CD14-positive monocyte (primary cell): Measurements from ENCODE around the gene MLLT3. TPM values are rescaled to one million over a fixed set of nuclear protein-coding genes. Genes with fewer than 3 reads are reported as not detected.

Source experiments
- DNase-seq, 3 donors: peaks; one replicate each; pipeline ENCODE4 v3.0.0-alpha.2; 2011 to 2022
- H2AFZ ChIP-seq: 2 replicates; pipeline ENCODE4 v1.6.0; 2012; ENCODE audit warnings: mild to moderate bottlenecking, low read depth, low read length, inconsistent platforms; ENCODE audit not compliant: insufficient read depth, poor library complexity, severe bottlenecking
- H3K27ac ChIP-seq, 2 donors: 1 replicate in 1 of 2; 2 replicates in 1 of 2; pipeline ENCODE4 v1.5.1; 2012 to 2013; ENCODE audit warnings: low read length in 2 of 2, control low read depth in 1 of 2, inconsistent platforms in 1 of 2, low read depth in 1 of 2, mild to moderate bottlenecking in 1 of 2
- H3K27me3 ChIP-seq, 2 donors: one replicate each; pipeline versions ENCODE4 v1.6.0 to v1.6.1; 2011 to 2013; ENCODE audit warnings: low read length in 2 of 2; ENCODE audit not compliant: control insufficient read depth in 2 of 2, insufficient read depth in 2 of 2
- H3K36me3 ChIP-seq, 2 donors: replicated peaks in 1 of 2; 1 replicate in 1 of 2; 2 replicates in 1 of 2; pipeline versions ENCODE4 v1.5.1 to v1.6.1; 2012 to 2013; ENCODE audit warnings: low read length in 2 of 2, control low read depth in 1 of 2, inconsistent platforms in 1 of 2, mild to moderate bottlenecking in 1 of 2; ENCODE audit not compliant: insufficient read depth in 2 of 2, control insufficient read depth in 1 of 2
- H3K4me1 ChIP-seq, 2 donors: 1 replicate in 1 of 2; 2 replicates in 1 of 2; pipeline versions ENCODE4 v1.5.1 to v1.6.1; 2012 to 2013; ENCODE audit warnings: low read length in 2 of 2, control low read depth in 1 of 2, inconsistent platforms in 1 of 2, mild to moderate bottlenecking in 1 of 2, moderate library complexity in 1 of 2; ENCODE audit not compliant: insufficient read depth in 2 of 2, control insufficient read depth in 1 of 2
- H3K4me2 ChIP-seq: replicated peaks from 2 replicates; pipeline ENCODE3; 2012; ENCODE audit warnings: low read length, moderate library complexity, mild to moderate bottlenecking; ENCODE audit not compliant: poor library complexity, severe bottlenecking; ENCODE audit errors: extremely low read depth
- H3K4me3 ChIP-seq, 3 experiments: fragments of 200-600 bp in 1 of 3; sonication (generic) in 1 of 3; replicated peaks in 1 of 3; 1 replicate in 2 of 3; 2 replicates in 1 of 3; pipeline ENCODE4 v1.5.1; 2011 to 2013; ENCODE audit warnings: low read length in 3 of 3, mild to moderate bottlenecking in 3 of 3, control low read depth in 2 of 3, low read depth in 2 of 3, inconsistent platforms in 1 of 3, moderate library complexity in 1 of 3
- H3K79me2 ChIP-seq: 2 replicates; pipeline ENCODE4 v1.6.0; 2012; ENCODE audit warnings: mild to moderate bottlenecking, control low read depth, inconsistent platforms, low read length, moderate library complexity; ENCODE audit not compliant: insufficient read depth
- H3K9ac ChIP-seq: 2 replicates; pipeline ENCODE4 v1.6.0; 2017; ENCODE audit warnings: low read length, mild to moderate bottlenecking; ENCODE audit not compliant: insufficient read depth, poor library complexity, severe bottlenecking
- H3K9me3 ChIP-seq, 2 donors: replicated peaks in 1 of 2; 1 replicate in 1 of 2; 2 replicates in 1 of 2; pipeline versions ENCODE4 v1.5.1 to v1.6.1; 2012 to 2013; ENCODE audit warnings: low read length in 2 of 2, control low read depth in 1 of 2; ENCODE audit not compliant: control insufficient read depth in 1 of 2, insufficient read depth in 1 of 2
- H4K20me1 ChIP-seq: 2 replicates; pipeline ENCODE4 v1.6.0; 2012; ENCODE audit warnings: mild to moderate bottlenecking, low read length, control low read depth, moderate library complexity; ENCODE audit not compliant: insufficient read depth
- H3K27ac Mint-ChIP-seq, 7 donors: one replicate each; pipeline ENCODE4 v1.8.0; 2020; ENCODE audit warnings: mild to moderate bottlenecking in 7 of 7, mixed read lengths in 7 of 7, moderate library complexity in 6 of 7, inconsistent platforms in 2 of 7
- H3K27me3 Mint-ChIP-seq, 3 donors: one replicate each; pipeline ENCODE4 v1.8.0; 2021 to 2022; ENCODE audit warnings: low read depth in 3 of 3, mild to moderate bottlenecking in 3 of 3, mixed read lengths in 3 of 3, moderate library complexity in 3 of 3, inconsistent platforms in 1 of 3
- H3K36me3 Mint-ChIP-seq, 2 donors: one replicate each; pipeline ENCODE4 v1.8.0; 2020; ENCODE audit warnings: mixed read lengths in 2 of 2, inconsistent platforms in 1 of 2, mild to moderate bottlenecking in 1 of 2
- H3K4me1 Mint-ChIP-seq: one replicate; pipeline ENCODE4 v1.8.0; 2020; ENCODE audit warnings: mild to moderate bottlenecking, mixed read lengths
- H3K4me3 Mint-ChIP-seq, 2 donors: one replicate each; pipeline ENCODE4 v1.8.0; 2020; ENCODE audit warnings: mild to moderate bottlenecking in 2 of 2, mixed read lengths in 2 of 2, moderate library complexity in 1 of 2
- H3K9me3 Mint-ChIP-seq, 7 donors: one replicate each; pipeline ENCODE4 v1.8.0; 2020 to 2022; ENCODE audit warnings: mixed read lengths in 7 of 7, mild to moderate bottlenecking in 6 of 7, moderate library complexity in 6 of 7, inconsistent platforms in 2 of 7
- WGBS: methylation state at CpG from one replicate; pipeline ENCODE4 v1.1.5; 2013; ENCODE audit warnings: missing lambda C conversion rate; ENCODE audit not compliant: insufficient coverage; 5-methylcytosine and 5-hydroxymethylcytosine counted together
- intact Hi-C, 2 donors: fragments of 100-400 bp; cut with micrococcal nuclease; formaldehyde crosslinking; loops; one replicate each; pipeline versions ENCODE4 v1.15.0 to v1.15.1; 2023
- polyA plus RNA-seq, 3 donors: library from polyadenylated mRNA; depleted of rRNA in 1 of 3; unstranded in 2 of 3; stranded (reverse) in 1 of 3; fragments of 300-500 nt in 2 of 3; fragments of >200 nt in 1 of 3; fragmentation: Illumina TruSeq in 2 of 3; gene quantifications; 1 replicate in 2 of 3; 2 replicates in 1 of 3; pipeline ENCODE4 v1.2.3, GENCODE V29; 2012 to 2021
- TF ChIP-seq, protein P1 (sequence below): fragments of 200-600 bp; IDR thresholded peaks from one replicate; pipeline ENCODE4 v1.8.0; 2022; ENCODE audit warnings: antibody characterized with exemption, mild to moderate bottlenecking

The MLLT3 gene
- polyA plus RNA-seq, 3 donors, result 0.81 to 2.3 (median 1.5) TPM

DNA sequence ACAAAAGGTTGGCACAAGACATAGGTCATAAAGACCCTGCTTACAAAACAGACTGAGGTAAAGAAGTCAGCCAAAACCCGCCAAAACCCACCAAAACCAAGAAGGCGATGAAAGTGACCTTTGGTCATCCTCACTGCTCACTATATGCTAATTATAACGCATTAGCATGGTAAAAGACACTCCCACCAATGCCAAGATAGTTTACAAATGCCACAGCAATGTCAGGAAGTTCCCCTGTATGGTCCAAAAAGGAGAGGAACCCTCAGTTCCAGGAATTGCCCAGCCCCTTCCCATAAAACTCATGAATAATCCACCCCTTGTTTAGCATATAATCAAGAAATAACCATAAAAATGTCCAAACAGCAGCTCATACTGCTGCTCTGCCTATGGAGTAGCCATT lies 27.7 kb downstream of the MLLT3 start:
- WGBS, result 90% methylated on average over 3 of the region's 3 CpGs
- Histone ChIP-seq H3K4me2 (no peak overlapping the region), H3K79me2 (no peaks in the 10 kb centered on the region), H2AFZ (no peak overlapping the region), H3K9me3 (no peaks in the 10 kb centered on the region), H3K27me3 (no peaks in the 10 kb centered on the region), H3K27ac (no peak overlapping the region), H3K4me1 (no peaks in the 10 kb centered on the region), H3K36me3 (no peaks in the 10 kb centered on the region), H3K4me3 (no peak overlapping the region), H4K20me1 (no peaks in the 10 kb centered on the region), H3K9ac (no peak overlapping the region)
- H3K27ac Mint-ChIP-seq, result no peak overlapping the region
- intact Hi-C loops, result no loop called here
- no peak for DNase-seq
- H3K4me3 Mint-ChIP-seq, result no peak overlapping the region
- H3K36me3 Mint-ChIP-seq, result no peaks in the 10 kb centered on the region
- no peaks in the 10 kb centered on the region for H3K27me3 Mint-ChIP-seq
- H3K4me1 Mint-ChIP-seq, result peaks cover 4% of the 10 kb centered on the region
- peaks cover 0 to 12% (median 4%) of the 10 kb centered on the region in 7 donors for H3K9me3 Mint-ChIP-seq
- TF ChIP-seq, protein P1, sequence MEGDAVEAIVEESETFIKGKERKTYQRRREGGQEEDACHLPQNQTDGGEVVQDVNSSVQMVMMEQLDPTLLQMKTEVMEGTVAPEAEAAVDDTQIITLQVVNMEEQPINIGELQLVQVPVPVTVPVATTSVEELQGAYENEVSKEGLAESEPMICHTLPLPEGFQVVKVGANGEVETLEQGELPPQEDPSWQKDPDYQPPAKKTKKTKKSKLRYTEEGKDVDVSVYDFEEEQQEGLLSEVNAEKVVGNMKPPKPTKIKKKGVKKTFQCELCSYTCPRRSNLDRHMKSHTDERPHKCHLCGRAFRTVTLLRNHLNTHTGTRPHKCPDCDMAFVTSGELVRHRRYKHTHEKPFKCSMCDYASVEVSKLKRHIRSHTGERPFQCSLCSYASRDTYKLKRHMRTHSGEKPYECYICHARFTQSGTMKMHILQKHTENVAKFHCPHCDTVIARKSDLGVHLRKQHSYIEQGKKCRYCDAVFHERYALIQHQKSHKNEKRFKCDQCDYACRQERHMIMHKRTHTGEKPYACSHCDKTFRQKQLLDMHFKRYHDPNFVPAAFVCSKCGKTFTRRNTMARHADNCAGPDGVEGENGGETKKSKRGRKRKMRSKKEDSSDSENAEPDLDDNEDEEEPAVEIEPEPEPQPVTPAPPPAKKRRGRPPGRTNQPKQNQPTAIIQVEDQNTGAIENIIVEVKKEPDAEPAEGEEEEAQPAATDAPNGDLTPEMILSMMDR, result no peak

DNA sequence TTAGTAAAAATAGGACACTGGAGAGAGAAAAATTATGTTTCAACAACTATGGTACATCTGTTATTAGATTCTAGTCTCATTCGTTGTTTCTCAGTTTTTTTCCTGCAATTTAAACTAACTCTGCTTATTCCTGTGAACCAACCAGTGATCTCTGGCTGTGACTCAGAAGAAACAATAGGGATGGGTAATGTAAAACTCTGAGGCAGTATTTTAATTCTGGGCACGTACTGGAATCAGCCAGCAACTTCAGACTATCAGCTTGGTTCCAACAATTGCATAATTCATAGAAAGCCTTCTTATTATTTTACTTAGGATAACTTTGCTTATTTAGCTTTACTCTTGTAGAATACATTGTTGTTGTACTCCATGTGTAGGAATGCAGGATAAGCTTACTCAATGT lies 28.8 kb downstream of the MLLT3 start:
- Mint-ChIP-seq H3K4me3 (no peak overlapping the region), H3K36me3 (no peaks in the 10 kb centered on the region), H3K27ac (no peak overlapping the region), H3K4me1 (peaks cover 2% of the 10 kb centered on the region), H3K27me3 (no peaks in the 10 kb centered on the region), H3K9me3 (peaks cover 0 to 13% (median 4%) of the 10 kb centered on the region in 7 donors)
- TF ChIP-seq, protein P1, result no peak
- no CpG with 5 or more reads among the region's 2 CpGs for WGBS
- Histone ChIP-seq H3K79me2 (no peaks in the 10 kb centered on the region), H3K36me3 (no peaks in the 10 kb centered on the region), H3K27me3 (no peaks in the 10 kb centered on the region), H3K4me1 (no peaks in the 10 kb centered on the region), H2AFZ (no peak overlapping the region), H3K9me3 (no peaks in the 10 kb centered on the region), H3K27ac (no peak overlapping the region), H4K20me1 (no peaks in the 10 kb centered on the region), H3K4me3 (no peak overlapping the region), H3K9ac (no peak overlapping the region), H3K4me2 (no peak overlapping the region)
- DNase-seq, result no peak
- intact Hi-C loops, result no loop called here
